ENCODE data around the gene FAM78B.

Gene FAM78B

DNA sequence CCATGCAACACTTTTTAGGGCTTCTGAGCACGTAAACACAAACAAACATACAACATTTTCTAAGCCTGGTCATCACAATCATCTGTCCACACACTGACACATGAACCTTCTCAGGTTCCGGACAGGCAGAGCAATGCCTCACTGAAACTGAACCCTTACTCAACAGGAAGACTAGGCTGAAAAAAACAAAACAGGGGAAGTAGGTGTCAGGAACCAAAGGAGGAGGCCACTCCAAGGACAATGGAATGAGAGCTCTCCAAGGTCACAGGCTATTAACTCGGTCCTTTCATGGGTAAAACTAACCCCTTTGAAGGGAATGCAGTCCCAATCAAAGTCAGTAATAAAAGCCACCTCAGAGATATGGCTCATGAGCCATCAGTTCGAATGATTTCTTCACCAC, 76.6 kb downstream of the FAM78B start:
- TF ChIP-seq, protein P1, sequence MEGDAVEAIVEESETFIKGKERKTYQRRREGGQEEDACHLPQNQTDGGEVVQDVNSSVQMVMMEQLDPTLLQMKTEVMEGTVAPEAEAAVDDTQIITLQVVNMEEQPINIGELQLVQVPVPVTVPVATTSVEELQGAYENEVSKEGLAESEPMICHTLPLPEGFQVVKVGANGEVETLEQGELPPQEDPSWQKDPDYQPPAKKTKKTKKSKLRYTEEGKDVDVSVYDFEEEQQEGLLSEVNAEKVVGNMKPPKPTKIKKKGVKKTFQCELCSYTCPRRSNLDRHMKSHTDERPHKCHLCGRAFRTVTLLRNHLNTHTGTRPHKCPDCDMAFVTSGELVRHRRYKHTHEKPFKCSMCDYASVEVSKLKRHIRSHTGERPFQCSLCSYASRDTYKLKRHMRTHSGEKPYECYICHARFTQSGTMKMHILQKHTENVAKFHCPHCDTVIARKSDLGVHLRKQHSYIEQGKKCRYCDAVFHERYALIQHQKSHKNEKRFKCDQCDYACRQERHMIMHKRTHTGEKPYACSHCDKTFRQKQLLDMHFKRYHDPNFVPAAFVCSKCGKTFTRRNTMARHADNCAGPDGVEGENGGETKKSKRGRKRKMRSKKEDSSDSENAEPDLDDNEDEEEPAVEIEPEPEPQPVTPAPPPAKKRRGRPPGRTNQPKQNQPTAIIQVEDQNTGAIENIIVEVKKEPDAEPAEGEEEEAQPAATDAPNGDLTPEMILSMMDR (IDR thresholded peaks at IDR 0.05) = no peak

DNA sequence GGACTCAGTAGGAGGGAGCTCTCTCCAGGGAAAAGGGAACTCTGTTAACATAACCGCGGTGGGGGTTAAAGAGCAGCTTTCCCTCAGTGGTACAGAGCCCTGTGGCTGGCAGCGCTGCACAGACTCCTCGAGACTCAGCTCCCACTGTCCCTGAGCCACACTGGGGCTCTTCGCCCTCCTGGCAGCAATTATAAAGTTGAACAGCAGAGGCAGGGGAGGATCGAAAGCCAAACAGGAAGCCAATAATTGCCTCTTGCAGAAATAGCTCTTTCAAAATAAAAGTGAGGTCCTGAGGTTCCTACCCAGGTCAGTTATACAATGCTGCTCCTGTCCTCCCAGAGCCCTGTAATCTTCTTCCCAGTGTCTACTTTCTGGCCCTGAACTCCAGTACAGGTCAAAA, 77.0 kb downstream of the FAM78B start:
- TF ChIP-seq, protein P1 (IDR thresholded peaks at IDR 0.05) = no peak

DNA sequence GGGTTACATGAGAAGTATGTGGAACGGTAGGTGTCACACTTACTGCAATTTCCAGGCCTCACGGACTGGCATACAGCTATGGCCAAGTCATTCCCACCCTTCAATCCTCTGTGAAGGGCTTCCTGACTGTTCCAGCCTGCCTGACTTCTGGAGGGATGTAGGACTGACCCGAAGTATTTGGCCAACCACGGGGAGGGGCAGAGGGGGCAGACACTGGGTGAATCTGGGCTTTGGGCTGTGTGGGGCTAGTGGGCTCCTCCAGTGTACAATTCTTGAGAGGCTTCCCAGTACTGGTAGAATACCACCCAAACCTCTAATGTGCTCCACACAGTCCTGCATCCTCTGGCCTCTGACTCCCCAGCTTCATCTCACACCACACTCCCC, 78.2 kb downstream of the FAM78B start:
- TF ChIP-seq, protein P1 (IDR thresholded peaks at IDR 0.05) = no peak

DNA sequence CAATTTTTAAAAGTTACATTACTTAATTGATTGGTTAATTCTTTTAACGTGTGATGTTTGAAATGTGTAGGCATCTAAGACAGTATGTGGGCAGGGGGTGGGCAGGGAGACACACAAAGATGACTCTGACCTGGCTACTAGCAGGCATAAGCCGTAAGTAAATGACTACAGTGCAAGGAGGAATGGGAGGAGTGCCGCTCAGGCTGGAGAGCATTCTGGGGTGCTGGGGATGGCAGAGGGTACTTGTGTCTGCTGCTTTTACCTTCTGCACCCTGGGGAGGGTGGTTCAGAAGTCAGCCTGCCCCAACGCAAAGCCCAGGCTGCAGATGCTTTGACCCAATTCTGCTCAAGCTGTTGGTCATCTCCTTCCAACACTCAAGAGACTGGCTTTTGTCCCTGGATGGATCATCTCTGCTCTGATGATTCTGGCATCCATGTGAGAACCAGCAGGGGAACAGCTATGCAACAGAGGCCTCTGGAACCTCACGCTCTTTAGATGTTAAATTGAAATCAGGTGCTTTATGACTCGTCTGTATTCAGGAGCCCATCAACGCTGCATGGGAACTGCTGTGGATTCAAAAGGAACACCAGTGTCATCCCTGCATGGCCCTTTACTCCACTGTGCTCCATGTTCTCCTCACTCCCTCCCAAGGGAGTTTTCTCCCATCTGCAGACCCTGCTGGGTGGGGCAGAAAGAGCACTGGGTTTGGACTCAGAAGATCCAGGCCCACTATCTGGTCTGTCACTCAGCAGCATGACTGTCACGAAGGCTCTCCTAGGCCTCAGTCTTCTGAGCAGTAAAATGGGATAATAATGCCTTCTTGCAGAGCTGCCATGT, 78.8 kb downstream of the FAM78B start:
- TF ChIP-seq, protein P1 (IDR thresholded peaks at IDR 0.05) = no peak

DNA sequence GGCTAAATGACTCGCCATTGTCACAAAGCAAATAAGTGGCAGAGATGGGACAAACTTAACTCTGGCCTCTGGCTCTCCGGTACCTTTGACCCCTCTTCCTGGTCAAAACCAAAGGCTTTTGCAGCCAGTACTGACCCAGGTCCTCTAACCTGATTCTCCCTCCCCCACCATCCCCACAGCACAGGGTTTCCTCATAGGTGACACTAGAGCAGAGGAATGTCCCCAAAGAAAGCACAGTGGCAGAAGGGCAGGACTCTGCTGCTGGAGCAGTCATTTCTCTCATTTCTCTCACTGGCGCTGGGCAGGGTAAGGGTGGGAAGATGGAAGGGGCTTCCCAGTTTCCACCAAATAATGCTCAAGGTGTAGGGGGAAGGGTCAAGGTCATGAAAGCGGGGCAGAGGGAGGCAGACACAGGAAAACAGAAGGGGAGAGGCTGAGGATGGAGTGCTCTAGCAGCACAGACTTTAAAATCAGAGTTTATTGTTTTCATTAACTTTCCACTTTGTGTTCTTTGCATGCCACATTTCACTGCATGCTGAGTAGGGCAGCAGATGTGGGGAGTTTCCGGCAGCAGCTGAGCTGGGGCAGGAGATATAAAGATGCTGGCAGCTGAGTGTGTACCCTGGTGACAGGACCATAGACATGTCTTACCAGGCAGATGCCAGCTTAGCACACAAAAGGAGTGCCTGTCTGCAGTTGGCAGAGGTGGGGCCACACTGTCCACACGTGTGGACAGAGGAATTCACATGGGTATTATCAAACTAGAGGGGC, 80.5 kb downstream of the FAM78B start:
- TF ChIP-seq, protein P1 (IDR thresholded peaks at IDR 0.05) = no peak

DNA sequence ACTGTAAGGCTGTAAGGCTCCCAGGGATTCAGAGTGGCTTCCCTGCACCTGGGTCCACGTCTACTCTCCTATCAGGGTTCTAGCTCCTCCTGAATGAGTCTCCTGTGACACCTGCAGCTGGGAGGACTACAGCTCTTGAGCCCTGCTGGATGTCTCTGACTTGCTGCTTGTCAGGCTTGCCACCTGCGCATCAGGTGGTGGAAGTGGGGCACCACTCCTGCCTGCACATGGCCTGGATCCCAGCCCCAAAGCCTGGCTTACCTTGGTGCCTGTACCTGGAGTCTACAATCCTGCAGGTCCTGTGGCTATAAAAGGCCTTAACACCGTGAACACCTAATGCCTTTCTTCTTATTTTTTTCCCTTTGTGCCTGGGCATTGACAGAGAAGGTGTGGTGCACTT, 82.2 kb downstream of the FAM78B start:
- TF ChIP-seq, protein P1 (IDR thresholded peaks at IDR 0.05) = no peak

DNA sequence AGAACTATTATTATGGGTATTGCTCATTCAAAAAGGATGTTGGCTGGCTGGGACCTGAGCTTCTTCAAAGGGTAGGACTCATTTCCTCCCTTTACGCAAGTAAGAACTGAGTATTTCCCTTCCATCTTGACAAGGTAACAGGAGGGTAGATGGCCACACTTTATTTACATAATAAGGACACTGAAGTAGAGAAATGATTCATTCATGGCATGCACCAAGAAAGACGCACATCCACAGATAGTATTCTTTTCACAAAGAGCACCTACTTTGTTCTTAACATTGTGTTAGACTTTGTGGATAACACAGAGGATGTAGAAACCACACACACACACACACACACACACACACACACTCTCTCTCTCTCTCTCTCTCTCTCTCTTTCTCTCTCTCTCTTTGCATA, 82.9 kb downstream of the FAM78B start:
- TF ChIP-seq, protein P1 (IDR thresholded peaks at IDR 0.05) = no peak

Data from LNCAP (cell line).